Measurements from ENCODE around the gene UBTF. TPM values are rescaled to one million over a fixed set of nuclear protein-coding genes. Genes with fewer than 3 reads are reported as not detected.

Gene UBTF
- total and polyA plus RNA-seq, 2 experiments from 2014 or later: 51.1 to 70.6 TPM

DNA sequence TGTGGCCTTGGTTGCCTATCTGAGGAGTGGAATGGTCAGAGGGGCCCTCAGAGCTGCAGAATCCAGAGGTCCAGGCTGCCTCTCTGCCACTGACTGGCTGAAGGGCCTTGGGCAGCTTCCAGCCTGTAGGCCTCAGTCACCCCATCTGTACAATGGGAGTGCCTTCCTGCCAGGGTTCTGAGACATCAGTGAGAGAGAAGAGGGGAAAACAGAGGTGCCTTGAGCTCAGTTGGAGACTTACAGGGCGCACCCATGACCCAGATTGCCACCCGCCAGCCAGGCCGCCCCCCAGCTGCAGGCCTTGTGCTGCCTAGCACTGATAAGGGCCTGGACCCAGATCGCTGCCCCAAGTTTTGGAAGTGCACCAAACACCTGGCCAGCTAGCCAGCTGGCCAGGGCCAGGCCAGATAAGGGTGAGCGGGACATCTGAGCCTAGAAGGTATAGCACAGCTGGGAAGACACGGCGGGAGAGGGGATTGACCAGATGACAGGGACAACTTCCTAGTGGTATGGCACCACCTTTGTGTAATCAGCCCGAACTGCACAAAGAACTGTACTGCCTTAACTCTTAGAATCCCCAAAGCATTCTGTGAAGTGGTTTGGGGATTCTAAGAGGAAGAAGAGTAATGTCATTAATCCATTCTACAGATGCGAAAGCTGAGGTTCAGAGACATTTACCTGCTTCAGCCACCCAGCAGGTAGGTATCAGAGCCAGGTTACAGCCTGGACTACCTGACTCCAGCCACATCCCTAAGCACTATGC, 47.1 kb upstream of the UBTF start:
- Histone ChIP-seq H3K4me1 (ENCODE audit: low read depth) (no peaks in the 10 kb centered on the region), H3K36me3 (no peaks in the 10 kb centered on the region), H3K27ac (no peak overlapping the region), H3K27me3 (no peaks in the 10 kb centered on the region), H3K4me3 (no peak overlapping the region), H3K9me3 (ENCODE audit: low read depth) (no peaks in the 10 kb centered on the region)
- no peak for DNase-seq (ENCODE audit: low read depth in 1 of 2, low spot score in 1 of 2)
- no peak for TF ChIP-seq CTCF (IDR thresholded peaks at IDR 0.05; ENCODE audit: low read depth, low read length)

GRCh38 chr17:44263345-44263902, 43.9 kb upstream of the UBTF start:
- Histone ChIP-seq H3K27me3 (no peaks in the 10 kb centered on the region), H3K4me1 (ENCODE audit: low read depth) (no peaks in the 10 kb centered on the region), H3K4me3 (no peak overlapping the region), H3K9me3 (ENCODE audit: low read depth) (no peaks in the 10 kb centered on the region), H3K36me3 (no peaks in the 10 kb centered on the region), H3K27ac (no peak overlapping the region)
- DNase-seq (ENCODE audit: low read depth in 1 of 2, low spot score in 1 of 2): no peak
- TF ChIP-seq CTCF (IDR thresholded peaks at IDR 0.05; ENCODE audit: low read depth, low read length): no peak

- no peak overlapping the region for H3K4me3 ChIP-seq
- no peak for TF ChIP-seq CTCF (IDR thresholded peaks at IDR 0.05; ENCODE audit: low read depth, low read length)
- H3K27ac ChIP-seq: no peak overlapping the region
- no peaks in the 10 kb centered on the region for H3K4me1 ChIP-seq (ENCODE audit: low read depth)
- H3K27me3 ChIP-seq: no peaks in the 10 kb centered on the region
- H3K36me3 ChIP-seq: no peaks in the 10 kb centered on the region
- DNase-seq (ENCODE audit: low read depth in 1 of 2, low spot score in 1 of 2): no peak
- H3K9me3 ChIP-seq (ENCODE audit: low read depth): no peaks in the 10 kb centered on the region
Observed at GRCh38 chr17:44262654-44263225, 43.3 kb upstream of the UBTF start.

DNA sequence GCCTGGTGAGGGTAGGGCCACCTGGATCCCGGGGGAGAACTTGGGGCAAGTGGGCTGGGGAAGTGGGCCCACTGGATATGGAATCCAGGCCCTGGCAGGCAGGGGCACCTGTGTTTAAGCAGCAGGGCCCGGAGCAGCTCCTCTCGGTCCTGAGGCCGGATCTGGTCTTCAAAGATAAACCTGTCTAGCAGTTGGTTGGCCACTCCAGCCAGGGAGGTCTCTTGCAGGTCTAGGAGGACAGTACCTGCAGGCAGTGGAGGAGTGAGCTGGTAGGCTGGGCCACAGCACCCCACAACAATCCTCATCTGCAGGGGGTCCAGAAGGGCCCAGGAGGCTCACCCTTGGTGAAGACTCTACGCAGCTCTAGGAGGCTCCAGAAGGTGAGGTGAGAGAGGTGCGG, 40.8 kb upstream of the UBTF start:
- no peaks in the 10 kb centered on the region for H3K27me3 ChIP-seq
- H3K4me1 ChIP-seq (ENCODE audit: low read depth): no peaks in the 10 kb centered on the region
- H3K36me3 ChIP-seq: no peaks in the 10 kb centered on the region
- no peak for TF ChIP-seq CTCF (IDR thresholded peaks at IDR 0.05; ENCODE audit: low read depth, low read length)
- no peaks in the 10 kb centered on the region for H3K9me3 ChIP-seq (ENCODE audit: low read depth)
- no peak overlapping the region for H3K4me3 ChIP-seq
- DNase-seq (ENCODE audit: low read depth in 1 of 2, low spot score in 1 of 2): no peak
- no peak overlapping the region for H3K27ac ChIP-seq

DNA sequence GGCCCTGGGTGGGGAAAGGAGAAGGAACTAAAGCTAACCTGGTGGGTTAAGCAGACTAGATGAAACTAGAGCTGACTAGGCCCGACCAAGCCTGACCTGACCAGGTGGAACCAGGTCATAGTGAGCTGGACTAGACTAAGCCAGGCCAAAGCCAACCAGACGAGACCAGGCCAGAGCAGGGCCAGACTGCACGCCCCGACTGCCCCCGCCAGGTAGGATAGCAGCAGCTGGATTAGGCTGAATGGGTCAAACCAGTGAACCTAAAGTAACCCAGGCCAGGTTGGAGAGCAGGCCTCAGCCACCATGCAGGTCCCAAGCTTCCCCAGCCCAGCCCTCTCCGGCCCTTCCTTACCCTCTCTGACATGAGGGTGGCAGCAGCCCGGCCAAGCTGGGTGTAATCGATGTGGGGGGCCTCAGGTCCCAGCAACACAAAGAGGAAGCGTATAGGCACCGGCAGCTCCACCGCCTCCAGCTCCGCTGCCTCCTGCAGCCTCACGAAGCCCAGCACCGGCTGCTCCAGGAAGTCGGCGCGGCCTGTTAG, 39.4 kb upstream of the UBTF start:
- Histone ChIP-seq H3K4me1 (ENCODE audit: low read depth) (no peaks in the 10 kb centered on the region), H3K4me3 (no peak overlapping the region), H3K9me3 (ENCODE audit: low read depth) (no peaks in the 10 kb centered on the region), H3K27ac (no peak overlapping the region), H3K36me3 (no peaks in the 10 kb centered on the region), H3K27me3 (no peaks in the 10 kb centered on the region)
- TF ChIP-seq CTCF (IDR thresholded peaks at IDR 0.05; ENCODE audit: low read depth, low read length): no peak
- no peak for DNase-seq (ENCODE audit: low read depth in 1 of 2, low spot score in 1 of 2)
